ENCODE data around the gene ZCCHC8.

ZCCHC8 gene

GRCh38 chr12:122500685-122501488 lies at the start of gene ZCCHC8:
Gene ZCCHC8 (minus strand): TSS chr12:122500932. CDS start chr12:122500840, 92 bp downstream.
- DNase-seq = peak; percentile 66 to 98 (median 95)

- no peak for DNase-seq
Observed at GRCh38 chr12:122547330-122547729, 46.6 kb upstream of the ZCCHC8 start.

GRCh38 chr12:122545855-122546254 lies 45.1 kb upstream of the ZCCHC8 start:
- no peak for DNase-seq

GRCh38 chr12:122544537-122544936 lies 43.8 kb upstream of the ZCCHC8 start:
- DNase-seq = no peak

- DNase-seq = no peak
Observed at GRCh38 chr12:122538496-122538895, 37.8 kb upstream of the ZCCHC8 start.

GRCh38 chr12:122537021-122537420 lies 36.3 kb upstream of the ZCCHC8 start:
- DNase-seq = no peak

- DNase-seq = peak in 10 of 58 donors; percentile 1 to 58 (median 5)
Observed at GRCh38 chr12:122533856-122534255, 33.1 kb upstream of the ZCCHC8 start.

GRCh38 chr12:122528992-122529391 lies 28.3 kb upstream of the ZCCHC8 start:
- DNase-seq = no peak

- no peak for DNase-seq
Observed at GRCh38 chr12:122528582-122528981, 27.9 kb upstream of the ZCCHC8 start.

GRCh38 chr12:122527478-122527944 lies 26.8 kb upstream of the ZCCHC8 start:
- peak in 13 of 58 donors; percentile 3 to 48 (median 21) for DNase-seq

- peak; percentile 91 to 100 (median 98) for DNase-seq
Observed at GRCh38 chr12:122526683-122527477, 26.1 kb upstream of the ZCCHC8 start, which contains the start of the genes KNTC1 and RSRC2. Gene KNTC1 (plus strand): TSS chr12:122527249. CDS start chr12:122530064, 2,815 bp downstream. Gene RSRC2 (minus strand): TSS chr12:122526936. CDS start chr12:122526853, 83 bp downstream.

- DNase-seq = no peak
Observed at GRCh38 chr12:122523846-122524718, 23.4 kb upstream of the ZCCHC8 start.

GRCh38 chr12:122523280-122523679 lies 22.5 kb upstream of the ZCCHC8 start:
- no peak for DNase-seq

- DNase-seq = no peak
Observed at GRCh38 chr12:122520676-122521075, 19.9 kb upstream of the ZCCHC8 start.

- DNase-seq = no peak
Observed at GRCh38 chr12:122519418-122519817, 18.7 kb upstream of the ZCCHC8 start.

- DNase-seq = no peak
Observed at GRCh38 chr12:122518908-122519307, 18.2 kb upstream of the ZCCHC8 start.

GRCh38 chr12:122517877-122518276 lies 17.1 kb upstream of the ZCCHC8 start:
- DNase-seq = no peak

GRCh38 chr12:122516544-122517361 lies 16.0 kb upstream of the ZCCHC8 start:
- no peak for DNase-seq

GRCh38 chr12:122515275-122515674 lies 14.5 kb upstream of the ZCCHC8 start:
- no peak for DNase-seq

- DNase-seq = no peak
Observed at GRCh38 chr12:122513660-122514059, 12.9 kb upstream of the ZCCHC8 start.

Measured in anterior cingulate cortex (tissue), 58 donors.